Keratinocyte (primary cell): ENCODE results near the gene FGF4. TPM values are rescaled to one million over a fixed set of nuclear protein-coding genes. Genes with fewer than 3 reads are reported as not detected.

Experiments
- DNase-seq: peaks from one replicate; pipeline ENCODE4 v3.0.0-alpha.2; 2011; ENCODE audit warnings: low read depth, missing footprints, low spot score
- FAIRE-seq: peaks from 2 replicates; lab custom pipeline; 2011; peaks lifted over from hg19 to GRCh38; lab: Jason Lieb, UNC
- H2AFZ ChIP-seq: 2 replicates; pipeline ENCODE4 v1.6.0; 2012; ENCODE audit warnings: low read length, control low read depth, inconsistent platforms; ENCODE audit not compliant: control insufficient read depth
- H3K27ac ChIP-seq: 2 replicates; pipeline ENCODE4 v1.5.1; 2011; ENCODE audit warnings: low read length; ENCODE audit not compliant: control insufficient read depth, insufficient read depth
- H3K27me3 ChIP-seq: 3 replicates; pipeline ENCODE4 v1.6.0; 2011; ENCODE audit warnings: low read length; ENCODE audit not compliant: control insufficient read depth, insufficient read depth; ENCODE audit errors: extremely low read depth
- H3K36me3 ChIP-seq, 2 experiments: 2 replicates in 1 of 2; 3 replicates in 1 of 2; pipeline ENCODE4 v1.5.1; 2011; ENCODE audit warnings: low read length in 2 of 2, mild to moderate bottlenecking in 1 of 2; ENCODE audit not compliant: control insufficient read depth in 2 of 2, insufficient read depth in 2 of 2; ENCODE audit errors: extremely low read depth in 1 of 2
- H3K4me1 ChIP-seq: 3 replicates; pipeline ENCODE4 v1.5.1; 2011; ENCODE audit warnings: low read length; ENCODE audit not compliant: control insufficient read depth, insufficient read depth; ENCODE audit errors: extremely low read depth
- H3K4me2 ChIP-seq: 3 replicates; pipeline ENCODE4 v1.6.0; 2011; ENCODE audit warnings: low read depth, low read length; ENCODE audit not compliant: control insufficient read depth, insufficient read depth; ENCODE audit errors: extremely low read depth
- H3K4me3 ChIP-seq, 3 experiments: fragments of 200-600 bp in 1 of 3; sonication (generic) in 1 of 3; 2 replicates in 2 of 3; 3 replicates in 1 of 3; pipeline ENCODE4 v1.5.1; 2011 to 2016; ENCODE audit warnings: low read length in 3 of 3, mild to moderate bottlenecking in 3 of 3, control low read depth in 2 of 3, inconsistent platforms in 1 of 3, low read depth in 1 of 3, mixed read lengths in 1 of 3, mixed run types in 1 of 3, moderate library complexity in 1 of 3; ENCODE audit not compliant: control insufficient read depth in 2 of 3, insufficient read depth in 2 of 3; ENCODE audit errors: extremely low read depth in 1 of 3
- H3K79me2 ChIP-seq: 2 replicates; pipeline ENCODE4 v1.6.0; 2012; ENCODE audit warnings: low read length; ENCODE audit not compliant: control insufficient read depth, insufficient read depth
- H3K9ac ChIP-seq: 3 replicates; pipeline ENCODE4 v1.6.0; 2011; ENCODE audit warnings: low read length; ENCODE audit not compliant: control insufficient read depth, insufficient read depth; ENCODE audit errors: extremely low read depth
- H3K9me1 ChIP-seq: 3 replicates; pipeline ENCODE4 v1.6.0; 2011; ENCODE audit warnings: low read length; ENCODE audit not compliant: control insufficient read depth, insufficient read depth; ENCODE audit errors: extremely low read depth
- H3K9me3 ChIP-seq: 2 replicates; pipeline ENCODE4 v1.5.1; 2012; ENCODE audit warnings: low read depth, low read length; ENCODE audit not compliant: control insufficient read depth
- H4K20me1 ChIP-seq: 3 replicates; pipeline ENCODE4 v1.6.0; 2011; ENCODE audit warnings: low read length; ENCODE audit not compliant: control insufficient read depth, insufficient read depth; ENCODE audit errors: extremely low read depth
- CTCF ChIP-seq, 3 experiments: IDR thresholded peaks in 1 of 3; conservative IDR thresholded peaks in 1 of 3; optimal IDR thresholded peaks in 1 of 3; 2 replicates in 2 of 3; 3 replicates in 1 of 3; pipeline versions ENCODE3 to v1.5.1; 2011; ENCODE audit warnings: low read length in 3 of 3, mild to moderate bottlenecking in 3 of 3, moderate library complexity in 2 of 3, control low read depth in 1 of 3, inconsistent platforms in 1 of 3; ENCODE audit not compliant: insufficient read depth in 2 of 3; ENCODE audit errors: extremely low read depth in 1 of 3
- EZH2 ChIP-seq: IDR thresholded peaks from one replicate; pipeline ENCODE4 v1.6.1; 2012; ENCODE audit warnings: inconsistent platforms, mild to moderate bottlenecking, low read length, moderate library complexity
- dilution Hi-C: fragments of 300-500 bp; cut with MboI; formaldehyde crosslinking; loops from one replicate; pipeline ENCODE4 v1.7.0; 2020; ENCODE audit warnings: low sequenced_read_pairs; ENCODE audit not compliant: extremely low pct_ligation_motif_present
- polyA plus RNA-seq, 5 experiments: library from polyadenylated mRNA; depleted of rRNA in 3 of 5; stranded (reverse) in 3 of 5; stranded (forward) in 1 of 5; unstranded in 1 of 5; fragments of >200 nt; gene quantifications; 1 replicate in 1 of 5; 2 replicates in 3 of 5; 3 replicates in 1 of 5; pipeline versions ENCODE4 v1.2.1 to v1.2.3, GENCODE V29; 2011 to 2012; ENCODE audit warnings: missing spikeins in 2 of 5, low read depth in 1 of 5, low replicate concordance in 1 of 5

FGF4 gene
- polyA plus RNA-seq, 1 donor (not counting 4 experiments of a cell fraction or from before 2014, with no cell fraction given): not detected

- H2AFZ ChIP-seq: no peak overlapping the region
- DNase-seq (no peak), FAIRE-seq (no peak)
- TF ChIP-seq CTCF (optimal IDR thresholded peaks at IDR 0.05 in 1 of 3, IDR thresholded peaks at IDR 0.05 in 1 of 3, conservative IDR thresholded peaks at IDR 0.05 in 1 of 3; ENCODE audit: extremely low read depth in 1 of 3, insufficient read depth in 2 of 3, low read length in 3 of 3) (no peak), EZH2 (no peak)
- peaks cover 21% of the 10 kb centered on the region for H3K27me3 ChIP-seq
- H3K4me2 ChIP-seq: no peak overlapping the region
- H3K4me3 ChIP-seq: no peak overlapping the region
- H3K4me1 ChIP-seq: no peaks in the 10 kb centered on the region
- H3K9me3 ChIP-seq: no peaks in the 10 kb centered on the region
- no peak overlapping the region for H3K9ac ChIP-seq
- no peak overlapping the region for H3K27ac ChIP-seq
- dilution Hi-C loops: no loop called here
- H4K20me1 ChIP-seq: no peaks in the 10 kb centered on the region
- H3K36me3 ChIP-seq: no peaks in the 10 kb centered on the region
- H3K9me1 ChIP-seq: no peaks in the 10 kb centered on the region
- no peaks in the 10 kb centered on the region for H3K79me2 ChIP-seq
These were observed 24.9 kb downstream of the FGF4 start for GRCh38 chr11:69750108-69750850.

- Histone ChIP-seq H3K9me3 (no peaks in the 10 kb centered on the region), H3K79me2 (no peaks in the 10 kb centered on the region), H3K9me1 (no peaks in the 10 kb centered on the region), H3K9ac (no peak overlapping the region), H3K4me3 (no peak overlapping the region), H4K20me1 (no peaks in the 10 kb centered on the region), H3K27ac (no peak overlapping the region), H3K4me1 (no peaks in the 10 kb centered on the region), H3K27me3 (peaks cover 21% of the 10 kb centered on the region), H2AFZ (no peak overlapping the region), H3K4me2 (no peak overlapping the region), H3K36me3 (no peaks in the 10 kb centered on the region)
- no peak for TF ChIP-seq EZH2
- FAIRE-seq (no peak), DNase-seq (no peak)
- dilution Hi-C loops: no loop called here
These were observed 26.5 kb downstream of the FGF4 start for GRCh38 chr11:69748637-69749036.
